ENCODE results near the gene SLFN11. TPM values are rescaled to one million over a fixed set of nuclear protein-coding genes. Genes with fewer than 3 reads are reported as not detected.
"Not testable (repeated sequence)": the region's sequence is repeated elsewhere in the genome, so short reads cannot be mapped to it uniquely, and the experiment has no call there.

The SLFN11 gene
- total and polyA plus RNA-seq, 9 of the 15 experiments (the other 6 are each of a cell fraction or from before 2014, with no cell fraction given), result 0.04 to 0.21 TPM; not detected in 7

DNA sequence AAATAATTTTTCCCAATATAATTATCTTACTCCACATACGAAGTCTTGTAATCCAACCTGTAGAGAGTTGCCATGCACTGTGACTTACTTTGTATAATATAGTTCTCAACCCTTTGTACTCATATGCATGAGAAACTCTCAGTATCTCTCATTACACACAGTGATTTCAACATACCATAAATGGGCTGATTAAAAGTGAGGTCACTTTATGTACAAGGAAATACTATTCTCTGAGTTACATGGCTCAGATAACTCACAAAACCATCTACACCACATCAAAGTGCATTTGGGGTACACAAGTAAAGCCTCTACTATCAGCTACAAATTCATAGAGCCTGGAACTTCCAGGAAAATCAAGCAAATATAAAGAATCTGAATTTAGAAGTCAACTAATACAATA is 30.9 kb upstream of the SLFN11 start (continued):
- TF ChIP-seq GABPA (tag; conservative IDR thresholded peaks at IDR 0.05; ENCODE audit: low read depth) (no peak), ASH1L (IDR thresholded peaks at IDR 0.05; ENCODE audit: borderline replicate concordance, low read depth, partially characterized antibody) (no peak), ZNF282 (CRISPR knock-in tag; IDR thresholded peaks at IDR 0.05) (no peak), L3MBTL2 (IDR thresholded peaks at IDR 0.05) (no peak), SMAD2 (IDR thresholded peaks at IDR 0.05; ENCODE audit: low read depth, low read length) (no peak), HNRNPUL1 (IDR thresholded peaks at IDR 0.05; ENCODE audit: low read length) (no peak), RFX5 (IDR thresholded peaks at IDR 0.05; ENCODE audit: low read depth, low read length) (no peak), CGGBP1 (CRISPR knock-in tag; IDR thresholded peaks at IDR 0.05) (no peak)

DNA sequence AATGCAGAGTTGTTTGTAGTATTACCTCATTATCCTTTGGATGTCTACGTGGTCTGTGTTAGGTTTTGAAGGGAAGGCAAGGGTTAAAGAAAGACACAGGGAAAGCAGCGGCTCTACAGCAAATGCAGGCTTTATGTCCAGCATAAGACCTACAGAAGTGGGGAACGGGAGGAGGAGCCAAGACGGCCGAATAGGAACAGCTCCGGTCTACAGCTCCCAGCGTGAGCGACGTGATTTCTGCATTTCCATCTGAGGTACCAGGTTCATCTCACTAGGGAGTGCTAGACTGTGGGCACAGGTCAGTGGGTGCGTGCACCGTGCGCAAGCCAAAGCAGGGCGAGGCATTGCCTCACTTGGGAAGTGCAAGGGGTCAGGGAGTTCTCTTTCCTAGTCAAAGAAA is 20.4 kb upstream of the SLFN11 start:
- H3K4me3 ChIP-seq; POLR2A ChIA-PET; H3K36me3 ChIP-seq (ENCODE audit: control insufficient read depth, insufficient read depth, low read length); H4K20me1 ChIP-seq (replicated peaks; ENCODE audit: control insufficient read depth, insufficient read depth, low read length); CTCF ChIA-PET (ENCODE audit: low intra/inter-chr PET ratio); ATAC-seq; H2AFZ ChIP-seq (ENCODE audit: low read depth, low read length); H3K27me3 ChIP-seq (ENCODE audit: control insufficient read depth in 2 of 2, insufficient read depth in 2 of 2, low read length in 2 of 2); H3K4me1 ChIP-seq (replicated peaks in 1 of 2; ENCODE audit: control insufficient read depth in 2 of 2, insufficient read depth in 2 of 2, low read length in 2 of 2); FAIRE-seq; in situ Hi-C loops (cut with MboI); intact Hi-C loops (cut with micrococcal nuclease); H3K4me2 ChIP-seq (ENCODE audit: insufficient read depth, low read length); H3K27ac ChIP-seq (ENCODE audit: extremely low read depth, low read depth, low read length); H3K9me1 ChIP-seq (ENCODE audit: control insufficient read depth, insufficient read depth, low read length); H3K79me2 ChIP-seq (ENCODE audit: control insufficient read depth, insufficient read depth, low read length); DNase-seq (ENCODE audit: extremely low read depth in 1 of 4, low spot score in 3 of 4); BruUV-seq (replicated peaks); H3K9me3 ChIP-seq (replicated peaks; ENCODE audit: control insufficient read depth, insufficient read depth, low read depth, low read length); H3K9ac ChIP-seq (ENCODE audit: insufficient read depth in 1 of 2, low read depth in 2 of 2, low read length in 2 of 2): not testable (repeated sequence)
- 2% methylated on average over 13 of the region's 13 CpGs for WGBS (ENCODE audit: insufficient coverage, low coverage, missing lambda C conversion rate)

Measured in K562 (cell line).